ENCODE measurements around the gene SDK2. TPM values are rescaled to one million over a fixed set of nuclear protein-coding genes. Genes with fewer than 3 reads are reported as not detected.
A peak's percentile ranks its signal among the peaks of the same experiment; 100 is the strongest.

SDK2 gene
- polyA plus RNA-seq, 2 of the 4 experiments (the other 2 are of a cell fraction), result 0.36 to 0.57 TPM

- TF ChIP-seq KDM5A (IDR thresholded peaks at IDR 0.05), result no peak
- TF ChIP-seq, protein P1, sequence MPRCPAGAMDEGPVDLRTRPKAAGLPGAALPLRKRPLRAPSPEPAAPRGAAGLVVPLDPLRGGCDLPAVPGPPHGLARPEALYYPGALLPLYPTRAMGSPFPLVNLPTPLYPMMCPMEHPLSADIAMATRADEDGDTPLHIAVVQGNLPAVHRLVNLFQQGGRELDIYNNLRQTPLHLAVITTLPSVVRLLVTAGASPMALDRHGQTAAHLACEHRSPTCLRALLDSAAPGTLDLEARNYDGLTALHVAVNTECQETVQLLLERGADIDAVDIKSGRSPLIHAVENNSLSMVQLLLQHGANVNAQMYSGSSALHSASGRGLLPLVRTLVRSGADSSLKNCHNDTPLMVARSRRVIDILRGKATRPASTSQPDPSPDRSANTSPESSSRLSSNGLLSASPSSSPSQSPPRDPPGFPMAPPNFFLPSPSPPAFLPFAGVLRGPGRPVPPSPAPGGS (IDR thresholded peaks at IDR 0.05), result no peak
- no peak for TF ChIP-seq CHD2 (IDR thresholded peaks at IDR 0.05; ENCODE audit: low read length, partially characterized antibody)
- TF ChIP-seq RAD21 (conservative IDR thresholded peaks at IDR 0.05 in 1 of 2, IDR thresholded peaks at IDR 0.05 in 1 of 2), result no peak
- TF ChIP-seq KDM1A (IDR thresholded peaks at IDR 0.05; ENCODE audit: low read depth), result no peak
- TF ChIP-seq PHF8 (IDR thresholded peaks at IDR 0.05; ENCODE audit: borderline replicate concordance, low read depth), result no peak
- no peak for TF ChIP-seq FOXS1 (CRISPR knock-in tag; IDR thresholded peaks at IDR 0.05)
- TF ChIP-seq EHF (CRISPR knock-in tag; IDR thresholded peaks at IDR 0.05), result no peak
- FAIRE-seq, result no peak
- ChIA-PET POLR2A (no interaction called here), CTCF (interaction anchor here (0.9 kb wide), 1 partner anchor 53 kb away, joined by 3 read pairs; no protein-coding TSS in a partner anchor)
- H3K27ac ChIP-seq, result no peak overlapping the region
- DNase-seq (ENCODE audit: low read depth in 1 of 2, low spot score in 1 of 2), result no peak
- H3K9me3 ChIP-seq, result no peaks in the 10 kb centered on the region
- H3K4me1 ChIP-seq, result no peaks in the 10 kb centered on the region
- ATAC-seq, result no peak
- no peak overlapping the region for H3K4me2 ChIP-seq
- H3K4me3 ChIP-seq, result no peak overlapping the region
- WGBS (ENCODE audit: missing lambda C conversion rate), result 67% methylated on average over 11 of the region's 11 CpGs
Observed at GRCh38 chr17:73589363-73589980, 54.8 kb downstream of the SDK2 start.

DNA sequence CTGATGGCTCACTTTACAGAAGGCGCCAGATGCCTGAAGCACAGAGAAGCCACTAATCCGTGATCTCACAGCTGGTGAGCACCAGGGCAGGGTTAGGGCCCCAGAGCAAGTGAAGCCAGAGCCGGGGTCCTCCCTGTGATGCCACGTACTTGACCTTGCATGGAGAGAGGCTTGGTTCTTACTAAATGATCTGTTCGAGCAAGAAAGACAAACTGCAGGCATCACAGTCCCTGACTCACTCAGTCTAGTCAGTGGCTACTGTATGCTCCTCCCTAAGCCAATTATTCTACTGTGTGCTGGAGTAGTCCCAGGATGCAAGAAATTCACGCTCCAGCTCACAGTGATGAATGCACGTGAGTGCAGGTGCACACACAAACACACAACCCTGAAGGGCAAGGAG, 55.4 kb downstream of the SDK2 start:
- peak in 1 of 2 experiments; percentile 10; a peak in 2 of 6 replicates for ATAC-seq
- WGBS (ENCODE audit: missing lambda C conversion rate), result 52% methylated on average over 7 of the region's 7 CpGs
- CTCF ChIA-PET, result interaction anchor here (0.5 to 0.6 kb wide), 2 partner anchors 26 to 521 kb away, joined by 3 to 4 read pairs; no protein-coding TSS in a partner anchor
- no peak for DNase-seq (ENCODE audit: low read depth in 1 of 2, low spot score in 1 of 2)
- H3K27ac ChIP-seq, result no peak overlapping the region
- H3K4me1 ChIP-seq, result no peaks in the 10 kb centered on the region
- no peak overlapping the region for H3K4me3 ChIP-seq
- no peak for TF ChIP-seq EHF (CRISPR knock-in tag; IDR thresholded peaks at IDR 0.05)
- no peak for TF ChIP-seq PHF8 (IDR thresholded peaks at IDR 0.05; ENCODE audit: borderline replicate concordance, low read depth)
- no peak for TF ChIP-seq JUNB (IDR thresholded peaks at IDR 0.05)
- no peak for TF ChIP-seq RAD21 (conservative IDR thresholded peaks at IDR 0.05 in 1 of 2, IDR thresholded peaks at IDR 0.05 in 1 of 2)
- TF ChIP-seq HES2 (IDR thresholded peaks at IDR 0.05), result no peak
- TF ChIP-seq, protein P2, sequence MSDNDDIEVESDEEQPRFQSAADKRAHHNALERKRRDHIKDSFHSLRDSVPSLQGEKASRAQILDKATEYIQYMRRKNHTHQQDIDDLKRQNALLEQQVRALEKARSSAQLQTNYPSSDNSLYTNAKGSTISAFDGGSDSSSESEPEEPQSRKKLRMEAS (IDR thresholded peaks at IDR 0.05), result no peak
- no peak for TF ChIP-seq RFX5 (IDR thresholded peaks at IDR 0.05)
- TF ChIP-seq FOXS1 (CRISPR knock-in tag; IDR thresholded peaks at IDR 0.05), result no peak
- TF ChIP-seq ZNF302 (CRISPR knock-in tag; IDR thresholded peaks at IDR 0.05), result no peak
- TF ChIP-seq ZSCAN20 (CRISPR knock-in tag; IDR thresholded peaks at IDR 0.05), result no peak
- TF ChIP-seq FOSB (CRISPR knock-in tag; IDR thresholded peaks at IDR 0.05), result no peak
- no peak for TF ChIP-seq HEYL (CRISPR knock-in tag; IDR thresholded peaks at IDR 0.05)
- TF ChIP-seq, protein P3, sequence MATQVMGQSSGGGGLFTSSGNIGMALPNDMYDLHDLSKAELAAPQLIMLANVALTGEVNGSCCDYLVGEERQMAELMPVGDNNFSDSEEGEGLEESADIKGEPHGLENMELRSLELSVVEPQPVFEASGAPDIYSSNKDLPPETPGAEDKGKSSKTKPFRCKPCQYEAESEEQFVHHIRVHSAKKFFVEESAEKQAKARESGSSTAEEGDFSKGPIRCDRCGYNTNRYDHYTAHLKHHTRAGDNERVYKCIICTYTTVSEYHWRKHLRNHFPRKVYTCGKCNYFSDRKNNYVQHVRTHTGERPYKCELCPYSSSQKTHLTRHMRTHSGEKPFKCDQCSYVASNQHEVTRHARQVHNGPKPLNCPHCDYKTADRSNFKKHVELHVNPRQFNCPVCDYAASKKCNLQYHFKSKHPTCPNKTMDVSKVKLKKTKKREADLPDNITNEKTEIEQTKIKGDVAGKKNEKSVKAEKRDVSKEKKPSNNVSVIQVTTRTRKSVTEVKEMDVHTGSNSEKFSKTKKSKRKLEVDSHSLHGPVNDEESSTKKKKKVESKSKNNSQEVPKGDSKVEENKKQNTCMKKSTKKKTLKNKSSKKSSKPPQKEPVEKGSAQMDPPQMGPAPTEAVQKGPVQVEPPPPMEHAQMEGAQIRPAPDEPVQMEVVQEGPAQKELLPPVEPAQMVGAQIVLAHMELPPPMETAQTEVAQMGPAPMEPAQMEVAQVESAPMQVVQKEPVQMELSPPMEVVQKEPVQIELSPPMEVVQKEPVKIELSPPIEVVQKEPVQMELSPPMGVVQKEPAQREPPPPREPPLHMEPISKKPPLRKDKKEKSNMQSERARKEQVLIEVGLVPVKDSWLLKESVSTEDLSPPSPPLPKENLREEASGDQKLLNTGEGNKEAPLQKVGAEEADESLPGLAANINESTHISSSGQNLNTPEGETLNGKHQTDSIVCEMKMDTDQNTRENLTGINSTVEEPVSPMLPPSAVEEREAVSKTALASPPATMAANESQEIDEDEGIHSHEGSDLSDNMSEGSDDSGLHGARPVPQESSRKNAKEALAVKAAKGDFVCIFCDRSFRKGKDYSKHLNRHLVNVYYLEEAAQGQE (IDR thresholded peaks at IDR 0.05), result no peak
- FAIRE-seq, result no peak
- no peaks in the 10 kb centered on the region for H3K9me3 ChIP-seq
- no peak overlapping the region for H3K4me2 ChIP-seq
- POLR2A ChIA-PET, result no interaction called here

Measured in A549 (cell line).